Endothelial cell of umbilical vein (primary cell): ENCODE data around the gene DMPK. TPM values are rescaled to one million over a fixed set of nuclear protein-coding genes. Genes with fewer than 3 reads are reported as not detected.

Source experiments
- BruUV-seq: library from RNA; stranded (reverse); fragments of 400-500 nt; replicated peaks from 2 replicates; lab custom pipeline; 2021; lab: Mats Ljungman, UMichigan
- CTCF ChIA-PET: fragments of 300-600, 350-600 bp; sonication (Branson Sonifier 250); formaldehyde crosslinking; loops from one replicate; lab custom pipeline; 2021; ENCODE audit warnings: antibody characterized with exemption, inconsistent platforms; lab: Charles Lee
- POLR2A ChIA-PET: fragments of 300-600, 350-600 bp; sonication (Branson Sonifier 250); formaldehyde crosslinking; loops from one replicate; lab custom pipeline; 2021; ENCODE audit warnings: antibody characterized with exemption, inconsistent platforms; lab: Charles Lee
- DNase-seq: peaks from one replicate; pipeline ENCODE4 v3.0.0-alpha.2; 2011; ENCODE audit warnings: low read depth, low spot score
- FAIRE-seq: peaks from 2 replicates; lab custom pipeline; 2011; peaks lifted over from hg19 to GRCh38; lab: Jason Lieb, UNC
- H2AFZ ChIP-seq: 2 replicates; pipeline ENCODE4 v1.6.0; 2012; ENCODE audit warnings: low read depth, low read length, control low read depth, inconsistent platforms
- H3K27ac ChIP-seq: 2 replicates; pipeline ENCODE4 v1.5.1; 2011; ENCODE audit warnings: low read depth, mild to moderate bottlenecking, control low read depth, low read length, moderate library complexity; ENCODE audit not compliant: insufficient read depth
- H3K27me3 ChIP-seq, 2 experiments: 2 replicates each; pipeline versions ENCODE4 v1.6.0 to v1.6.1; 2011; ENCODE audit warnings: low read length in 2 of 2, mixed read lengths in 1 of 2; ENCODE audit not compliant: control insufficient read depth in 2 of 2, insufficient read depth in 2 of 2
- H3K36me3 ChIP-seq, 2 experiments: 2 replicates in 1 of 2; 3 replicates in 1 of 2; pipeline ENCODE4 v1.5.1; 2011; ENCODE audit warnings: low read length in 2 of 2, mild to moderate bottlenecking in 1 of 2, moderate library complexity in 1 of 2; ENCODE audit not compliant: control insufficient read depth in 2 of 2, insufficient read depth in 2 of 2; ENCODE audit errors: extremely low read depth in 1 of 2
- H3K4me1 ChIP-seq: 3 replicates; pipeline ENCODE4 v1.5.1; 2011; ENCODE audit warnings: mild to moderate bottlenecking, low read length; ENCODE audit not compliant: control insufficient read depth, insufficient read depth; ENCODE audit errors: extremely low read depth
- H3K4me2 ChIP-seq: 2 replicates; pipeline ENCODE4 v1.6.1; 2011; ENCODE audit warnings: low read length, control low read depth, mixed read lengths; ENCODE audit not compliant: insufficient read depth
- H3K4me3 ChIP-seq, 3 experiments: fragments of 200-600 bp in 1 of 3; sonication (generic), shearing (Covaris generic) in 1 of 3; replicated peaks in 1 of 3; 2 replicates each; pipeline ENCODE4 v1.5.1; 2011 to 2016; ENCODE audit warnings: control low read depth in 3 of 3, low read length in 3 of 3, mild to moderate bottlenecking in 2 of 3, inconsistent platforms in 1 of 3, low read depth in 1 of 3, moderate library complexity in 1 of 3; ENCODE audit not compliant: insufficient read depth in 1 of 3
- H3K79me2 ChIP-seq: 2 replicates; pipeline ENCODE4 v1.6.0; 2012; ENCODE audit warnings: low read length, inconsistent platforms; ENCODE audit not compliant: control insufficient read depth, insufficient read depth
- H3K9ac ChIP-seq: replicated peaks from 2 replicates; pipeline ENCODE3; 2011; ENCODE audit warnings: low read length, control low read depth; ENCODE audit not compliant: insufficient read depth; ENCODE audit errors: extremely low read depth
- H3K9me1 ChIP-seq: replicated peaks from 3 replicates; pipeline ENCODE4 v1.6.0; 2011; ENCODE audit warnings: mild to moderate bottlenecking, low read length; ENCODE audit not compliant: control insufficient read depth, insufficient read depth; ENCODE audit errors: extremely low read depth
- H3K9me3 ChIP-seq: replicated peaks from 2 replicates; pipeline ENCODE4 v1.5.1; 2012; ENCODE audit warnings: low read length, inconsistent platforms; ENCODE audit not compliant: control insufficient read depth, insufficient read depth
- H4K20me1 ChIP-seq: replicated peaks from 2 replicates; pipeline ENCODE3; 2011; ENCODE audit warnings: mild to moderate bottlenecking, low read length; ENCODE audit not compliant: control insufficient read depth, insufficient read depth; ENCODE audit errors: extremely low read depth
- FOS ChIP-seq: IDR thresholded peaks from 2 replicates; pipeline ENCODE4 v1.6.1; 2011; ENCODE audit warnings: mild to moderate bottlenecking, low read length, moderate library complexity, borderline replicate concordance; ENCODE audit not compliant: insufficient read depth
- GATA2 ChIP-seq: IDR thresholded peaks from 2 replicates; pipeline ENCODE4 v1.7.0; 2011; ENCODE audit warnings: low read depth, mild to moderate bottlenecking, moderate library complexity, mixed read lengths, low read length; ENCODE audit not compliant: insufficient read length, insufficient read depth
- JUN ChIP-seq: IDR thresholded peaks from 2 replicates; pipeline ENCODE4 v1.6.1; 2011; ENCODE audit warnings: borderline replicate concordance, low read depth; ENCODE audit not compliant: insufficient read length, insufficient read depth
- MAX ChIP-seq: IDR thresholded peaks from 2 replicates; pipeline ENCODE4 v1.6.1; 2011; ENCODE audit not compliant: insufficient read depth, insufficient read length
- POLR2A ChIP-seq: IDR thresholded peaks from 2 replicates; pipeline ENCODE4 v1.6.1; 2012; ENCODE audit warnings: low read depth, mild to moderate bottlenecking, control low read depth, low read length
- POLR2AphosphoS5 ChIP-seq: IDR thresholded peaks from 2 replicates; pipeline ENCODE4 v1.6.1; 2012; ENCODE audit warnings: low read depth, mild to moderate bottlenecking, control low read depth, low read length, moderate library complexity; ENCODE audit not compliant: insufficient read depth
- dilution Hi-C: fragments of 300-500 bp; cut with MboI; formaldehyde crosslinking; loops from one replicate; pipeline ENCODE4 v1.15.0; 2019; ENCODE audit warnings: low sequenced_read_pairs; ENCODE audit not compliant: extremely low pct_ligation_motif_present
- intact Hi-C: fragments of 100-400 bp; cut with micrococcal nuclease; formaldehyde crosslinking; loops from one replicate; pipeline ENCODE4 v1.10.0; 2022
- polyA plus RNA-seq, 4 experiments: library from polyadenylated mRNA; depleted of rRNA in 3 of 4; stranded (reverse) in 3 of 4; unstranded in 1 of 4; fragments of >200 nt; gene quantifications; 2 replicates each; pipeline versions ENCODE4 v1.2.1 to v1.2.3, GENCODE V29; 2011 to 2012; ENCODE audit warnings: missing spikeins in 1 of 4
- total RNA-seq: library from RNA; stranded (reverse); gene quantifications from 2 replicates; pipeline ENCODE4 v1.2.3, GENCODE V29; 2021

DMPK gene
- total and polyA plus RNA-seq, 2 donors (not counting 3 experiments of a cell fraction or from before 2014, with no cell fraction given): 36.6 to 73.3 TPM

- FAIRE-seq: no peak
- H3K9me3 ChIP-seq: no peaks in the 10 kb centered on the region
- no peaks in the 10 kb centered on the region for H3K27me3 ChIP-seq
- dilution Hi-C loops: no loop called here
- ChIA-PET POLR2A (interaction anchor here (0.9 kb wide), 1 partner anchor 42 kb away, joined by 3 read pairs; no protein-coding TSS in a partner anchor), CTCF (interaction anchor here (1.1 to 1.4 kb wide), 3 partner anchors 13 to 43 kb away, joined by 3 to 5 read pairs (median 4); partner anchors contain the start of genes DMWD and SIX5)
- no peak overlapping the region for H3K4me2 ChIP-seq
- no peak overlapping the region for H3K4me3 ChIP-seq
- H3K9me1 ChIP-seq: no peaks in the 10 kb centered on the region
- DNase-seq: no peak
- H4K20me1 ChIP-seq: no peaks in the 10 kb centered on the region
- no peak overlapping the region for H2AFZ ChIP-seq
- H3K9ac ChIP-seq: no peak overlapping the region
- TF ChIP-seq POLR2A: no peak
- no peak for TF ChIP-seq MAX
- TF ChIP-seq JUN: no peak
- no peak for TF ChIP-seq FOS
- peaks cover 22% of the 10 kb centered on the region for H3K4me1 ChIP-seq
- H3K79me2 ChIP-seq: no peaks in the 10 kb centered on the region
- H3K27ac ChIP-seq: no peak overlapping the region
- intact Hi-C loops: no loop called here
- no TSS peak for BruUV-seq
- H3K36me3 ChIP-seq: no peaks in the 10 kb centered on the region
These were observed 30.0 kb upstream of the DMPK start for GRCh38 chr19:45812297-45812696.

- intact Hi-C loops: no loop called here
- Histone ChIP-seq H3K27ac (peak overlapping the region; percentile 59), H2AFZ (peak overlapping the region; percentile 36), H4K20me1 (no peaks in the 10 kb centered on the region), H3K4me3 (no peak overlapping the region), H3K79me2 (no peaks in the 10 kb centered on the region), H3K4me2 (no peak overlapping the region), H3K27me3 (no peaks in the 10 kb centered on the region), H3K9me1 (no peaks in the 10 kb centered on the region), H3K36me3 (no peaks in the 10 kb centered on the region), H3K4me1 (peaks cover 12% of the 10 kb centered on the region), H3K9ac (peak overlapping the region; percentile 0), H3K9me3 (no peaks in the 10 kb centered on the region)
- no TSS peak for BruUV-seq
- peak; percentile 63 for TF ChIP-seq JUN
- TF ChIP-seq POLR2AphosphoS5: no peak
- no peak for TF ChIP-seq GATA2
- ChIA-PET POLR2A (no interaction called here), CTCF (interaction anchor here (1.4 to 3.3 kb wide), 3 partner anchors 8 to 40 kb away, joined by 6 to 17 read pairs (median 12); partner anchors contain the start of gene SIX5)
- peak; percentile 97 for FAIRE-seq
- dilution Hi-C loops: no loop called here
- DNase-seq: peak; percentile 70
These were observed 27.4 kb upstream of the DMPK start for GRCh38 chr19:45809643-45810159.
